ENCODE results near the gene VWF. TPM values are rescaled to one million over a fixed set of nuclear protein-coding genes. Genes with fewer than 3 reads are reported as not detected.

VWF gene
- total RNA-seq, 1 donor from 2014 or later = 0.10 TPM

DNA sequence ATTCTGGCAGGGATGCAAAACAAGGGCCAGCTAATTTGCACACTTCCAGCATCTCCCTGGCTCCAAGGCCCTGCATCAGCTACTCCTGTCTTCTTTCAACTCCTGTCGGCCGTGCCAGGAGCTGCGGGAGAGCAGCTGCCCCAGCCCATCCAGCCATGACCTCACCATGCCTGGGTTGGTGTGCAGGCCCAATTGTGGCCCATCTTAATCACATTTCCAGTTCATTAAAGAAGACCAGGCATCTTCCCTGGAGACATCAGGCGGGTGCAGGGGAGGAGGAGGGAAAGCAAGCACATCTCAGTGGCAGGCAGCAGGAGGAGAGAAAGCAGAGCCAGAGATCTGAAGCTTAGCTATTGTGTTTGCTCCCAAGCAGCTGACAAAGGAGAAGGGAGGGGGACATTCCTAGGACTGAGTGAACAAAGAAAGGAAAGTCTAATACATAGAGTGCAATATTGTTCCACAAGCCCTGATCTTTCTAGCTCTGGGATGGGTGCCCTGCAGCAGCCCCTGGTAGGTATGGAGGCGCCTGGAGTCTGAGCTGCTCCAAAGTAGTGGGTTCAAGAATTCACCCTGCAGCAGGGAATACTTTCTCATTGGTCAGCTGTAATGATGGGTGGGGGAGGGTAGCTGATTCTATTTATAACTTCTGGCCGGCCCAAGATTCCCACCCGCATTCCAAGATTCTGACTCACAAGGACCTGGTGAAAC is 40.1 kb downstream of the VWF start:
- DNase-seq (ENCODE audit: low spot score, unreplicated experiment) = no peak

DNA sequence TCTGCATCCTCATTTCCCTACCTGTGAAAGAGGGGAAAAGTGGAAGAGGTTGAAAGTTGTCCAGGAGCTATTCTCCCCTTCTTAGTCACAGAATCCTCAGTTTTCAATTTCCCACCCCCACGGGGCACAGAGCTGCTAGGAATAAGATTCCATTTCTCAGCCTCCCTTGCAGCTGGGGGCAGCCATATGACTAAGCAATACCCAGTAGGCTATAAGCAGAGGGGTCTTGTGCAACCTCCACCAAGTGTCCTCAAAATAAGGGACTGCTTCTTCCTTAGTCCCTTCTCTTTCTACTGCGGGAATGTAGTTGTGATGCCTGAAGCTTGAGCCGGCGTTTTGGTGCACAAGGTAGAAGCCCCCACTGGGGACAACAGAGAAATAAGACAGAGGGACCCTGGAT is 40.9 kb downstream of the VWF start:
- H3K4me1 Mint-ChIP-seq (ENCODE audit: low read depth) = peaks cover 21% of the 10 kb centered on the region
- peak overlapping the region; percentile 97 for H3K27ac Mint-ChIP-seq
- H3K9me3 Mint-ChIP-seq (ENCODE audit: low read depth) = no peaks in the 10 kb centered on the region
- DNase-seq (ENCODE audit: low spot score, unreplicated experiment) = no peak
- TF ChIP-seq, protein P1, sequence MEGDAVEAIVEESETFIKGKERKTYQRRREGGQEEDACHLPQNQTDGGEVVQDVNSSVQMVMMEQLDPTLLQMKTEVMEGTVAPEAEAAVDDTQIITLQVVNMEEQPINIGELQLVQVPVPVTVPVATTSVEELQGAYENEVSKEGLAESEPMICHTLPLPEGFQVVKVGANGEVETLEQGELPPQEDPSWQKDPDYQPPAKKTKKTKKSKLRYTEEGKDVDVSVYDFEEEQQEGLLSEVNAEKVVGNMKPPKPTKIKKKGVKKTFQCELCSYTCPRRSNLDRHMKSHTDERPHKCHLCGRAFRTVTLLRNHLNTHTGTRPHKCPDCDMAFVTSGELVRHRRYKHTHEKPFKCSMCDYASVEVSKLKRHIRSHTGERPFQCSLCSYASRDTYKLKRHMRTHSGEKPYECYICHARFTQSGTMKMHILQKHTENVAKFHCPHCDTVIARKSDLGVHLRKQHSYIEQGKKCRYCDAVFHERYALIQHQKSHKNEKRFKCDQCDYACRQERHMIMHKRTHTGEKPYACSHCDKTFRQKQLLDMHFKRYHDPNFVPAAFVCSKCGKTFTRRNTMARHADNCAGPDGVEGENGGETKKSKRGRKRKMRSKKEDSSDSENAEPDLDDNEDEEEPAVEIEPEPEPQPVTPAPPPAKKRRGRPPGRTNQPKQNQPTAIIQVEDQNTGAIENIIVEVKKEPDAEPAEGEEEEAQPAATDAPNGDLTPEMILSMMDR (IDR thresholded peaks at IDR 0.05; ENCODE audit: unreplicated experiment) = no peak
- no peak overlapping the region for H3K4me3 Mint-ChIP-seq (ENCODE audit: low read depth)
- H3K27me3 Mint-ChIP-seq = peaks cover 4% of the 10 kb centered on the region
- H3K36me3 Mint-ChIP-seq (ENCODE audit: insufficient read depth) = no peaks in the 10 kb centered on the region

More for the DNA sequence above, 40.1 kb downstream of the VWF start:
- peaks cover 4% of the 10 kb centered on the region for H3K27me3 Mint-ChIP-seq
- H3K4me3 Mint-ChIP-seq (ENCODE audit: low read depth) = peak overlapping the region; percentile 29
- peak overlapping the region; percentile 97 for H3K27ac Mint-ChIP-seq
- H3K4me1 Mint-ChIP-seq (ENCODE audit: low read depth) = peaks cover 27% of the 10 kb centered on the region
- H3K9me3 Mint-ChIP-seq (ENCODE audit: low read depth) = no peaks in the 10 kb centered on the region
- no peaks in the 10 kb centered on the region for H3K36me3 Mint-ChIP-seq (ENCODE audit: insufficient read depth)
- TF ChIP-seq, protein P1 (IDR thresholded peaks at IDR 0.05; ENCODE audit: unreplicated experiment) = no peak

DNA sequence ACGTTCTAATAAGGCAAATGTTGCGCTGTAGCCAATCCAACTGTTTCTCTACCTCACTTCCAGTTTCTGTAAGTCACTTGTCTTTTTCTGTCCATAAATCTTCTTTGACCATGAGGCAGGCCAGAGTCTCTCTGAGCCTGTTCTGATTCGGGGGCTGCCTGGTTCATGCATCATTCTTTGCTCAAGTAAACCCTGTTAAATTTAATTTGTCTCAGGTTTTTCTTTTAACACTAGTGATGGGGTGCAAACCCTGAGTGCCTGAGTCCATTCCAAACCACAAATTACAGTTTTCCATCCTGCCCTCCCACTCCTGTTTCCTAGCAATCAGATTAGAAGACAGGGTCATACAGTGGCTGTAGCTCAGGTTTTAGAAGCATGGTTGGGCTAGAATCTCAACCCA is 41.9 kb downstream of the VWF start:
- Mint-ChIP-seq H3K36me3 (ENCODE audit: insufficient read depth) (no peaks in the 10 kb centered on the region), H3K4me3 (ENCODE audit: low read depth) (no peak overlapping the region), H3K4me1 (ENCODE audit: low read depth) (peaks cover 21% of the 10 kb centered on the region), H3K27me3 (peaks cover 4% of the 10 kb centered on the region), H3K9me3 (ENCODE audit: low read depth) (no peaks in the 10 kb centered on the region), H3K27ac (no peak overlapping the region)
- DNase-seq (ENCODE audit: low spot score, unreplicated experiment) = no peak
- TF ChIP-seq, protein P1 (IDR thresholded peaks at IDR 0.05; ENCODE audit: unreplicated experiment) = no peak

DNA sequence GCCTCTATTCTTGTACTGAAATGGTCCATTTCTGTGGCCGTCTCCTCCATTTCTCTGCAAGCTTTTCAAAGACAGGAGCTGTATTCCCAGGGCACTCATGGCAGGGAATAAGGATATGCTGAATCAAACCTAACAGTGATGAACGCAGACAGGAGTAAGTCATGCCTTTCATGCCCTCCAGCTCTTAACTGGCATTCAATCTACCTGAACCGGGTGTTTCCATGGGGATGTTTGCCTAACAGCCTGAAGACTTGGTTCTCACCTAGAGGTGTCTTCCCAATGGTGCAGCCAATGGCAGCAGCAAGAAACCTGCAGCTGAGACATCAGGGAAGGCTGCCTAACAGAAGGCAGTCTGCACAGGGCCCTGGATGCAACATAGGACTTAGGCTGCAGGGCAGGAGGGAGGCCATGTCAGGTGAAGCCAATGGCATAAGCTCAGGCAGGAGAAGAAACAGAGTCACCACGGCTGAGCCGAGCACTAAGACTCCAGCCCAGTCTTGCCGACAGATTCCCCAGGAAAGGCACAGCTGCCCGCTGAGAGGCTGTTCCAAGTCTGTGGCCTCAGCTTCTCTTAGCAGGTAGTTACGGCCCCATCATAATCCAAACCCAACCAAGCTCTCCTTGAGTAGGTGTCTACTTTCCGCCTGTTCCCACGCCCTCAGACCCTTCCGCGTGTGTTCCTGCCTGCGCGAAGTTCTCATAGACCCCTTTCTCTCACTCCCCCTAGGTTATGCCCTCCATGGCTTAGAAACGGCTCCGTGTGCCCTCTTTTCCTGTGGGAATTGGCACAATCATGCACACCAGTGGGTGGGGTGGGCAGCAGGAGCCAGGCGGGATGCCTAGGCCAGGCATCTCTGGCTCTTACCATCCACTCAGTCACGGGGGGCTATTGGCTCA is 44.1 kb downstream of the VWF start:
- Mint-ChIP-seq H3K36me3 (ENCODE audit: insufficient read depth) (no peaks in the 10 kb centered on the region), H3K27ac (no peak overlapping the region)

More for the DNA sequence above, 44.1 kb downstream of the VWF start:
- Mint-ChIP-seq H3K4me1 (ENCODE audit: low read depth) (peaks cover 15% of the 10 kb centered on the region), H3K9me3 (ENCODE audit: low read depth) (no peaks in the 10 kb centered on the region), H3K27me3 (peaks cover 9% of the 10 kb centered on the region), H3K4me3 (ENCODE audit: low read depth) (no peak overlapping the region)
- TF ChIP-seq, protein P1 (IDR thresholded peaks at IDR 0.05; ENCODE audit: unreplicated experiment) = no peak
- no peak for DNase-seq (ENCODE audit: low spot score, unreplicated experiment)
